Measurements from ENCODE around the gene SGCD. TPM values are rescaled to one million over a fixed set of nuclear protein-coding genes. Genes with fewer than 3 reads are reported as not detected.

The SGCD gene
- total and polyA plus RNA-seq, 12 donors, result 1.0 to 30.4 (median 9.4) TPM

GRCh38 chr5:156331181-156331580, 4.2 kb downstream of the SGCD start:
- H3K27ac ChIP-seq, result no peak overlapping the region
- no peak overlapping the region for H3K4me3 ChIP-seq
- no peak for DNase-seq
- H3K36me3 ChIP-seq (replicated peaks in 1 of 2), result no peaks in the 10 kb centered on the region
- WGBS, 4 donors, result 33 to 73% (median 70%) methylated on average over 1 of the region's 1 CpG
- no peaks in the 10 kb centered on the region for H3K27me3 ChIP-seq
- H3K9me3 ChIP-seq (replicated peaks in 1 of 3), result no peaks in the 10 kb centered on the region
- peaks cover 4 to 5% of the 10 kb centered on the region in 2 donors for H3K4me1 ChIP-seq (replicated peaks in 1 of 2)
- TF ChIP-seq CTCF (IDR thresholded peaks at IDR 0.05) (no peak), POLR2A (IDR thresholded peaks at IDR 0.05) (no peak)
- intact Hi-C loops (cut with DNase I), result no loop called here

- no peak overlapping the region for H3K27ac ChIP-seq
- no peaks in the 10 kb centered on the region for H3K9me3 ChIP-seq (replicated peaks in 1 of 3)
- intact Hi-C loops (cut with DNase I), result no loop called here
- H3K27me3 ChIP-seq, result no peaks in the 10 kb centered on the region
- DNase-seq, result no peak
- TF ChIP-seq CTCF (IDR thresholded peaks at IDR 0.05), result no peak
- TF ChIP-seq POLR2A (IDR thresholded peaks at IDR 0.05), result no peak
- no peaks in the 10 kb centered on the region for H3K36me3 ChIP-seq (replicated peaks in 1 of 2)
- peaks cover 0 to 5% of the 10 kb centered on the region in 2 donors for H3K4me1 ChIP-seq (replicated peaks in 1 of 2)
- WGBS, 4 donors, result 90 to 96% (median 92%) methylated on average over 6 of the region's 6 CpGs
- H3K4me3 ChIP-seq, result no peak overlapping the region
Observed at GRCh38 chr5:156331845-156332244, 4.9 kb downstream of the SGCD start.

GRCh38 chr5:156332245-156332644, 5.3 kb downstream of the SGCD start:
- Histone ChIP-seq H3K36me3 (replicated peaks in 1 of 2) (no peaks in the 10 kb centered on the region), H3K4me1 (replicated peaks in 1 of 2) (peaks cover 0 to 5% of the 10 kb centered on the region in 2 donors), H3K27me3 (no peaks in the 10 kb centered on the region), H3K27ac (no peak overlapping the region), H3K4me3 (no peak overlapping the region), H3K9me3 (replicated peaks in 1 of 3) (no peaks in the 10 kb centered on the region)
- TF ChIP-seq CTCF (IDR thresholded peaks at IDR 0.05) (no peak), POLR2A (IDR thresholded peaks at IDR 0.05) (no peak)
- intact Hi-C loops (cut with DNase I), result no loop called here
- 43 to 90% (median 60%) methylated on average over 2 of the region's 2 CpGs for WGBS, 4 donors
- DNase-seq, result no peak

GRCh38 chr5:156339139-156339841, 12.3 kb downstream of the SGCD start:
- DNase-seq, result no peak
- no peaks in the 10 kb centered on the region for H3K4me1 ChIP-seq (replicated peaks in 1 of 2)
- H3K27me3 ChIP-seq, result no peaks in the 10 kb centered on the region
- intact Hi-C loops (cut with DNase I), result no loop called here
- no peak overlapping the region for H3K27ac ChIP-seq
- H3K4me3 ChIP-seq, result no peak overlapping the region
- no peak for TF ChIP-seq POLR2A (IDR thresholded peaks at IDR 0.05)
- no peak for TF ChIP-seq CTCF (IDR thresholded peaks at IDR 0.05)
- no peaks in the 10 kb centered on the region for H3K9me3 ChIP-seq (replicated peaks in 1 of 3)
- H3K36me3 ChIP-seq (replicated peaks in 1 of 2), result no peaks in the 10 kb centered on the region
- 82 to 91% (median 85%) methylated on average over 2 of the region's 2 CpGs for WGBS, 4 donors
